SU-DHL-6 (cell line): ENCODE results near the gene NUB1.

ENCODE experiments used
- H2AFZ ChIP-seq: fragments of 200-600 bp; sonication (generic); 2 replicates; pipeline ENCODE4 v1.6.1; 2014; ENCODE audit warnings: low read depth, mild to moderate bottlenecking, moderate library complexity, mixed read lengths, antibody characterized with exemption, low read length; ENCODE audit not compliant: severe bottlenecking
- H3F3A ChIP-seq: fragments of 200-600 bp; shearing (Covaris generic); 2 replicates; pipeline ENCODE4 v1.6.0; 2016; ENCODE audit warnings: antibody characterized with exemption, mild to moderate bottlenecking; ENCODE audit not compliant: insufficient read depth
- H3K27ac ChIP-seq: fragments of 200-600 bp; sonication (generic); 2 replicates; pipeline ENCODE4 v1.5.1; 2016; ENCODE audit warnings: low read depth, mild to moderate bottlenecking, low read length, moderate library complexity, mixed read lengths
- H3K27me3 ChIP-seq: fragments of 200-600 bp; sonication (generic), shearing (Covaris generic); 2 replicates; pipeline ENCODE4 v1.6.0; 2014; ENCODE audit warnings: mild to moderate bottlenecking, low read length
- H3K36me3 ChIP-seq: fragments of 200-600 bp; sonication (generic); 2 replicates; pipeline ENCODE4 v1.6.1; 2014; ENCODE audit warnings: mild to moderate bottlenecking, low read length, mixed read lengths
- H3K4me2 ChIP-seq: fragments of 300-600, 200-600 bp; shearing (Covaris generic), sonication (generic); 2 replicates; pipeline ENCODE4 v1.6.0; 2014; ENCODE audit warnings: low read length, low read depth, mild to moderate bottlenecking; ENCODE audit not compliant: poor library complexity, severe bottlenecking
- H3K4me3 ChIP-seq: fragments of 200-600 bp; sonication (generic); 2 replicates; pipeline ENCODE4 v1.5.1; 2014; ENCODE audit warnings: antibody characterized with exemption, low read length, mild to moderate bottlenecking, mixed read lengths; ENCODE audit not compliant: insufficient read depth, poor library complexity, severe bottlenecking
- H3K79me2 ChIP-seq: fragments of 200-600 bp; sonication (generic); 2 replicates; pipeline ENCODE4 v1.6.1; 2014; ENCODE audit warnings: mild to moderate bottlenecking, low read length, moderate library complexity; ENCODE audit not compliant: insufficient read depth
- H3K9ac ChIP-seq: fragments of 200-600 bp; sonication (generic); 2 replicates; pipeline ENCODE4 v1.7.0; 2014; ENCODE audit warnings: mild to moderate bottlenecking, low read length
- H3K9me2 ChIP-seq: fragments of 200-600 bp; sonication (generic); replicated peaks from 2 replicates; pipeline ENCODE4 v1.6.1; 2014; ENCODE audit warnings: low read length; ENCODE audit not compliant: insufficient read depth
- H3K9me3 ChIP-seq: fragments of 200-600 bp; sonication (generic); 2 replicates; pipeline ENCODE4 v1.6.1; 2014; ENCODE audit warnings: low read length, mixed read lengths; ENCODE audit not compliant: insufficient read depth
- H4K20me1 ChIP-seq: fragments of 200-600 bp; sonication (generic); 2 replicates; pipeline ENCODE4 v1.6.1; 2014; ENCODE audit warnings: low read depth, mild to moderate bottlenecking, antibody characterized with exemption, low read length, moderate library complexity, mixed read lengths
- EZH2phosphoT487 ChIP-seq: fragments of 200-600 bp; sonication (generic), shearing (Covaris generic); conservative IDR thresholded peaks from 2 replicates; pipeline ENCODE4 v1.6.1; 2018; ENCODE audit warnings: mild to moderate bottlenecking, antibody characterized with exemption, low read length, moderate library complexity, mixed read lengths
- TF ChIP-seq, protein P1 (sequence below): fragments of 200-600 bp; sonication (generic); IDR thresholded peaks from one replicate; pipeline ENCODE4 v1.5.1; 2017; ENCODE audit warnings: antibody characterized with exemption, mild to moderate bottlenecking, low read length, moderate library complexity; ENCODE audit not compliant: insufficient read depth, poor library complexity, severe bottlenecking

NUB1 gene

DNA sequence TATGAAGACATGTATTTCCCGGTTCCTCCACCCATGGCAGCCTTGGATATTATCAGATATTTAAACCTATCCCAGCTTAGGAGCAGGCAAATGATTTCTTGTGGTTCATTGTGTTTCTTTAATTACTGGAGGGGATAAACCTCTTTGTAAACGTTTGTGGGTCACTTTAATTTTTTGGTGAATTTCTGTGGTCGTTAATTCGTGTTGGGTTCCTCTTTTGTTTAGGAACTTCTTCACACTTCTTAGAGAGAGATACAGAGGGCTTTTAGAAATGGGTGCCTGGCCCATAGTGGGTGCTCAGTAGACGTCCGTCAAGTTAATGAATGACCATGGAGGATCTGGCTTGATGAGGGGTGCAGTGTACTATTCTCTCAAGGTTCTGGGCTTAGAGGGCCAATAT, 27.2 kb upstream of the NUB1 start:
- H3K36me3 ChIP-seq: peaks cover 2% of the 10 kb centered on the region; the same call in 1 of the 2 replicates
- H2AFZ ChIP-seq: no peak overlapping the region
- H3K4me2 ChIP-seq: no peak overlapping the region
- H3K27me3 ChIP-seq: no peaks in the 10 kb centered on the region
- H3K9ac ChIP-seq: no peak overlapping the region
- H3K9me3 ChIP-seq: peaks cover 7% of the 10 kb centered on the region; the same call in 1 of the 2 replicates
- no peaks in the 10 kb centered on the region for H3K9me2 ChIP-seq
- H3K79me2 ChIP-seq: no peaks in the 10 kb centered on the region
- no peak overlapping the region for H3K27ac ChIP-seq
- no peak overlapping the region for H3K4me3 ChIP-seq
- TF ChIP-seq, protein P1, sequence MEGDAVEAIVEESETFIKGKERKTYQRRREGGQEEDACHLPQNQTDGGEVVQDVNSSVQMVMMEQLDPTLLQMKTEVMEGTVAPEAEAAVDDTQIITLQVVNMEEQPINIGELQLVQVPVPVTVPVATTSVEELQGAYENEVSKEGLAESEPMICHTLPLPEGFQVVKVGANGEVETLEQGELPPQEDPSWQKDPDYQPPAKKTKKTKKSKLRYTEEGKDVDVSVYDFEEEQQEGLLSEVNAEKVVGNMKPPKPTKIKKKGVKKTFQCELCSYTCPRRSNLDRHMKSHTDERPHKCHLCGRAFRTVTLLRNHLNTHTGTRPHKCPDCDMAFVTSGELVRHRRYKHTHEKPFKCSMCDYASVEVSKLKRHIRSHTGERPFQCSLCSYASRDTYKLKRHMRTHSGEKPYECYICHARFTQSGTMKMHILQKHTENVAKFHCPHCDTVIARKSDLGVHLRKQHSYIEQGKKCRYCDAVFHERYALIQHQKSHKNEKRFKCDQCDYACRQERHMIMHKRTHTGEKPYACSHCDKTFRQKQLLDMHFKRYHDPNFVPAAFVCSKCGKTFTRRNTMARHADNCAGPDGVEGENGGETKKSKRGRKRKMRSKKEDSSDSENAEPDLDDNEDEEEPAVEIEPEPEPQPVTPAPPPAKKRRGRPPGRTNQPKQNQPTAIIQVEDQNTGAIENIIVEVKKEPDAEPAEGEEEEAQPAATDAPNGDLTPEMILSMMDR: no peak
- no peak for TF ChIP-seq EZH2phosphoT487
- H3F3A ChIP-seq: no peaks in the 10 kb centered on the region
- no peaks in the 10 kb centered on the region for H4K20me1 ChIP-seq

DNA sequence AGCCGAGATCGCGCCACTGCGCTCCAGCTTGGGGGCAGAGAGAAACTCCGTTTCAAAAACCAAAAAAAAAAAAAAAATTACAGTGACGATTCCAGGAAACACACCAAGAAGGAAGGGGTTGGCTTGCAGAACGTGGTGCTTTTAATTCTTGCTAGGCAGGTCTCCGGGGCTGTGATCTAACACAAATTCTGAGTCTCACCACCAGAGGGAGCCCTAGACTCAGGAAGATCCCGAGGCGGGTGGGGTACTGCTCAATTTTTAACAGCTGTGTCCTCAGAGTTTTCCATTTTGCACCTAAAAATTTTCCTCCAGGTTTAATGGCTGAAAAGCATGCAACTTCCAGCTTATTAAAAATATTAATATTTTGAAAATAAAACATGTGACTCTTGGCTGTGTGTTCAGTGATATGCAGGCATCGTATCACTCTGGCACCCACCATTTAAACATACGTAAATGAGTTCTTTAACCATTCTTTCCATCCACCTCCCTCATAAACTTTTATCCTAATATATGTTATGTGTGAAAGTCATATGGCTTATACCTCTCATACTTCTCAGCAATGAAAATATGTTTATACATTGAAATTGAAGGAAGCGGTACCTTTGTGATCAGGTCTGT, 26.5 kb upstream of the NUB1 start:
- Histone ChIP-seq H3K9me3 (peaks cover 15% of the 10 kb centered on the region), H3K4me2 (no peak overlapping the region), H3K27me3 (no peaks in the 10 kb centered on the region), H3F3A (no peaks in the 10 kb centered on the region), H3K79me2 (no peaks in the 10 kb centered on the region), H3K9ac (no peak overlapping the region), H3K36me3 (peaks cover 2% of the 10 kb centered on the region; the same call in 1 of the 2 replicates), H3K27ac (no peak overlapping the region), H3K4me3 (no peak overlapping the region), H4K20me1 (no peaks in the 10 kb centered on the region), H2AFZ (no peak overlapping the region), H3K9me2 (no peaks in the 10 kb centered on the region)
- TF ChIP-seq, protein P1: peak; percentile 58
- TF ChIP-seq EZH2phosphoT487: no peak

DNA sequence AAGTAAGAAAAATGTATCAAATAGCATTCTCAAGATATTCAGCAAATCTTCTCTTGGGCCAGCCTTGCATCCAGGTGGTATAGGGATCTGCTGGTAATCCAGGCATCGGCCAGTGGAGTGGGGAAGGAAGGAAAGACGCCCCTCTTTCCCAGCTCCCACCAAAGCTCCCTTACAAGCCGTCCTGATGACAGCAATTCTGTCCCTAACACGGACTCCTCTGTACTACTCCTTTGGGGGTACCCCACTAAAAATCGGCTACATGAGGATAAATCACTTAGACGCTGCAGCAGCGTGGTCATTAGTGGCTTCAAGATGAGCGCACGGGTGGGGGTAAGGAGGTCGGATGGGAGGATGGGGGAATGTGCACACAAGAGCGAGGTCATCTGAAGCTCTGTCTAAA, 24.7 kb upstream of the NUB1 start:
- H3K79me2 ChIP-seq: no peaks in the 10 kb centered on the region
- peaks cover 32% of the 10 kb centered on the region for H3K9me3 ChIP-seq
- H2AFZ ChIP-seq: no peak overlapping the region
- no peaks in the 10 kb centered on the region for H4K20me1 ChIP-seq
- no peaks in the 10 kb centered on the region for H3F3A ChIP-seq
- no peak overlapping the region for H3K9ac ChIP-seq
- no peaks in the 10 kb centered on the region for H3K9me2 ChIP-seq
- no peak for TF ChIP-seq EZH2phosphoT487
- TF ChIP-seq, protein P1: no peak
- no peak overlapping the region for H3K27ac ChIP-seq
- H3K36me3 ChIP-seq: peaks cover 2% of the 10 kb centered on the region; the same call in 1 of the 2 replicates
- H3K4me2 ChIP-seq: no peak overlapping the region
- no peak overlapping the region for H3K4me3 ChIP-seq
- H3K27me3 ChIP-seq: no peaks in the 10 kb centered on the region
